A549 (cell line): ENCODE results near the gene CEMIP2. TPM values are rescaled to one million over a fixed set of nuclear protein-coding genes. Genes with fewer than 3 reads are reported as not detected.

Source experiments
- ATAC-seq, 2 experiments: fragments of 200-7000 bp in 1 of 2; fragments of >200 bp in 1 of 2; cut with Nextera tagmentation in 1 of 2; cut with Tn5 transposase in 1 of 2; 3 replicates each; pipeline versions ENCODE4 v1.8.0 to v1.9.1; 2018 to 2020; ENCODE audit warnings: mild to moderate bottlenecking in 1 of 2, moderate library complexity in 1 of 2
- CTCF ChIA-PET: fragments of 300-600 bp; sonication (Branson Sonifier 250); formaldehyde crosslinking; extraction: SDS; loops from one replicate; lab custom pipeline; 2021; ENCODE audit warnings: antibody characterized with exemption, inconsistent platforms; lab: Yijun Ruan, JAX
- POLR2A ChIA-PET: fragments of 350-600 bp; formaldehyde crosslinking; extraction: SDS; loops from one replicate; lab custom pipeline; 2021; ENCODE audit warnings: antibody characterized with exemption, inconsistent platforms; lab: Yijun Ruan, JAX
- DNase-seq, 2 experiments: peaks; one replicate each; pipeline versions ENCODE4 v3.0.0 to v3.0.0-alpha.2; 2011 to 2016; ENCODE audit warnings: low read depth in 1 of 2, low spot score in 1 of 2
- FAIRE-seq: peaks from 2 replicates; lab custom pipeline; 2011; peaks lifted over from hg19 to GRCh38; lab: Jason Lieb, UNC
- H3K27ac ChIP-seq, 2 experiments: fragments of >200 bp; sonication (Bioruptor Twin); formaldehyde crosslinking; 3 replicates each; pipeline ENCODE4 v1.5.1; 2016 to 2017
- H3K4me1 ChIP-seq: fragments of >200 bp; sonication (Bioruptor Twin); formaldehyde crosslinking; 3 replicates; pipeline ENCODE4 v1.6.1; 2016
- H3K4me2 ChIP-seq: fragments of >200 bp; sonication (Bioruptor Twin); formaldehyde crosslinking; 3 replicates; pipeline ENCODE4 v1.6.1; 2016
- H3K4me3 ChIP-seq: fragments of >200 bp; sonication (Bioruptor Twin); formaldehyde crosslinking; 3 replicates; pipeline ENCODE4 v1.5.1; 2016
- H3K9me3 ChIP-seq: fragments of >200 bp; sonication (Bioruptor Twin); formaldehyde crosslinking; 3 replicates; pipeline ENCODE4 v1.6.1; 2016
- EHF ChIP-seq: fragments of 250-450 bp; sonication (Bioruptor Pico); IDR thresholded peaks from 2 replicates; pipeline ENCODE4 v1.5.0; 2020; ENCODE audit warnings: mild to moderate bottlenecking
- ELK1 ChIP-seq: fragments of 150-350 bp; IDR thresholded peaks from 2 replicates; pipeline ENCODE4 v1.6.1; 2014; ENCODE audit warnings: low read depth, mild to moderate bottlenecking, low read length
- EP300 ChIP-seq, 2 experiments: fragments of >200 bp; sonication (Bioruptor Twin); formaldehyde crosslinking; IDR thresholded peaks; 2 replicates in 1 of 2; 3 replicates in 1 of 2; pipeline ENCODE4 v1.6.1; 2016 to 2017
- FOSL2 ChIP-seq, 2 experiments: fragments of 450-650 bp in 1 of 2; fragments of >200 bp in 1 of 2; sonication (Bioruptor Twin) in 1 of 2; formaldehyde crosslinking; IDR thresholded peaks; 2 replicates each; pipeline versions ENCODE4 v1.5.0 to v1.6.1; 2016 to 2020; ENCODE audit warnings: mild to moderate bottlenecking in 1 of 2, moderate library complexity in 1 of 2
- HDAC2 ChIP-seq: fragments of 200-600 bp; sonication (generic); IDR thresholded peaks from 2 replicates; pipeline ENCODE4 v1.6.1; 2016
- HOXA7 ChIP-seq: fragments of 250-450 bp; sonication (Bioruptor Pico); IDR thresholded peaks from 2 replicates; pipeline ENCODE4 v1.5.0; 2020; ENCODE audit warnings: mild to moderate bottlenecking, moderate library complexity
- HOXB5 ChIP-seq: fragments of 250-450 bp; sonication (Bioruptor Pico); IDR thresholded peaks from 2 replicates; pipeline ENCODE4 v1.5.0; 2020; ENCODE audit warnings: mild to moderate bottlenecking, moderate library complexity
- JUN ChIP-seq, 2 experiments: fragments of >200 bp; sonication (Bioruptor Twin); formaldehyde crosslinking; IDR thresholded peaks; 2 replicates in 1 of 2; 3 replicates in 1 of 2; pipeline ENCODE4 v1.6.1; 2016 to 2017
- JUNB ChIP-seq: fragments of >200 bp; sonication (Bioruptor Twin); formaldehyde crosslinking; IDR thresholded peaks from 2 replicates; pipeline ENCODE4 v1.6.1; 2016
- MAFK ChIP-seq: fragments of 450-650 bp; IDR thresholded peaks from 2 replicates; pipeline ENCODE4 v1.6.1; 2014; ENCODE audit not compliant: partially characterized antibody
- MAZ ChIP-seq: fragments of 150-350 bp; IDR thresholded peaks from 2 replicates; pipeline ENCODE4 v1.6.1; 2014; ENCODE audit warnings: antibody characterized with exemption, low read depth, low read length, borderline replicate concordance
- NPAS2 ChIP-seq: fragments of 250-450 bp; sonication (Bioruptor Pico); IDR thresholded peaks from 2 replicates; pipeline ENCODE4 v1.8.0; 2022; ENCODE audit warnings: mild to moderate bottlenecking, moderate library complexity, borderline replicate concordance
- PBX3 ChIP-seq: IDR thresholded peaks from 2 replicates; pipeline ENCODE4 v1.6.1; 2012
- POLR2A ChIP-seq: IDR thresholded peaks from 2 replicates; pipeline ENCODE4 v1.6.1; 2012; ENCODE audit warnings: mild to moderate bottlenecking, low read length
- RAD21 ChIP-seq, 2 experiments: fragments of >200 bp in 1 of 2; sonication (Bioruptor Twin) in 1 of 2; formaldehyde crosslinking in 1 of 2; IDR thresholded peaks in 1 of 2; conservative IDR thresholded peaks in 1 of 2; 2 replicates in 1 of 2; 3 replicates in 1 of 2; pipeline ENCODE4 v1.6.1; 2012 to 2018; ENCODE audit warnings: inconsistent platforms in 1 of 2
- RARB ChIP-seq: fragments of 250-450 bp; sonication (Bioruptor Pico); IDR thresholded peaks from 2 replicates; pipeline ENCODE4 v1.8.0; 2021; ENCODE audit warnings: mild to moderate bottlenecking, moderate library complexity
- RCOR1 ChIP-seq: fragments of 150-350 bp; IDR thresholded peaks from 2 replicates; pipeline ENCODE4 v1.6.1; 2014; ENCODE audit warnings: antibody characterized with exemption, low read length, low read depth
- SMC3 ChIP-seq: fragments of >200 bp; sonication (Bioruptor Twin); formaldehyde crosslinking; IDR thresholded peaks from 3 replicates; pipeline ENCODE4 v1.6.1; 2018; ENCODE audit warnings: inconsistent platforms
- WGBS: methylation state at CpG from one replicate; pipeline ENCODE4 v1.1.6; 2017; ENCODE audit errors: missing lambda C conversion rate; 5-methylcytosine and 5-hydroxymethylcytosine counted together
- polyA plus RNA-seq, 4 experiments: library from polyadenylated mRNA; depleted of rRNA in 3 of 4; stranded (reverse); fragments of >200 nt; fragmentation: RNase III in 1 of 4; extraction: RNeasy Plus Mini Kit Qiagen cat#74134 plus additional on column Dnase treatment in 1 of 4; gene quantifications; 2 replicates in 3 of 4; 3 replicates in 1 of 4; pipeline ENCODE4 v1.2.3, GENCODE V29; 2011 to 2017

CEMIP2 gene
- polyA plus RNA-seq, 2 of the 4 experiments (the other 2 are of a cell fraction) = 146 to 161 TPM

GRCh38 chr9:71740199-71740598 is 28.1 kb downstream of the CEMIP2 start:
- FAIRE-seq = peak; percentile 36
- Histone ChIP-seq H3K4me3 (peak overlapping the region; percentile 13; the same call in 1 of the 3 replicates), H3K27ac (peak overlapping the region; percentile 87 to 94), H3K9me3 (no peaks in the 10 kb centered on the region), H3K4me1 (peaks cover 97% of the 10 kb centered on the region), H3K4me2 (peak overlapping the region; percentile 72)
- peak; percentile 38 to 59; a peak in 3 of 6 replicates for ATAC-seq
- TF ChIP-seq RARB (CRISPR knock-in tag) = no peak
- TF ChIP-seq SMC3 = 0 out of 3 replicates have a peak, but pooled peaks have one; percentile 6
- ChIA-PET CTCF (no interaction called here), POLR2A (interaction anchor here (1.3 kb wide), 1 partner anchor 29 kb away, joined by 4 read pairs; no protein-coding TSS in a partner anchor)
- peak; percentile 42 to 49 for DNase-seq
- 5% methylated on average over 2 of the region's 2 CpGs for WGBS

GRCh38 chr9:71737455-71737854 is 30.9 kb downstream of the CEMIP2 start:
- Histone ChIP-seq H3K4me1 (peaks cover 97% of the 10 kb centered on the region), H3K4me3 (no peak overlapping the region), H3K27ac (peak overlapping the region; percentile 68 to 87), H3K9me3 (no peaks in the 10 kb centered on the region), H3K4me2 (peak overlapping the region; percentile 59)
- ChIA-PET CTCF (interaction anchor here (1.0 to 1.5 kb wide), 4 partner anchors 9 to 29 kb away, joined by 3 to 10 read pairs (median 6); no protein-coding TSS in a partner anchor), POLR2A (interaction anchor here (1.8 kb wide), 1 partner anchor 31 kb away, joined by 8 read pairs; the partner anchor contains the start of gene CEMIP2)
- 5% methylated on average over 2 of the region's 2 CpGs for WGBS
- DNase-seq (peak in 1 of 2 experiments; percentile 35), FAIRE-seq (peak; percentile 7), ATAC-seq (peak in 1 of 2 experiments; percentile 53; a peak in 2 of 6 replicates)
- TF ChIP-seq HOXB5 = no peak
- TF ChIP-seq JUNB = 0 out of 2 replicates have a peak, but pooled peaks have one; percentile 5
- no peak for TF ChIP-seq FOSL2 (IDR thresholded peaks at IDR 0.05)
- peak; percentile 70 for TF ChIP-seq FOSL2 (CRISPR knock-in tag; IDR thresholded peaks at IDR 0.05)
- no peak for TF ChIP-seq JUN (IDR thresholded peaks at IDR 0.05)

GRCh38 chr9:71736236-71736635 is 32.1 kb downstream of the CEMIP2 start:
- no peak for FAIRE-seq
- Histone ChIP-seq H3K4me1 (peaks cover 100% of the 10 kb centered on the region), H3K9me3 (no peaks in the 10 kb centered on the region), H3K4me2 (peak overlapping the region; percentile 6; the same call in 1 of the 3 replicates), H3K4me3 (no peak overlapping the region), H3K27ac (peak overlapping the region; percentile 9 to 68; a peak in 3 of 6 replicates)
- ATAC-seq = no peak
- POLR2A ChIA-PET = no interaction called here
- DNase-seq = no peak
- TF ChIP-seq HDAC2 = no peak
- TF ChIP-seq PBX3 = no peak
- no peak for TF ChIP-seq POLR2A
- no peak for TF ChIP-seq RAD21 (conservative IDR thresholded peaks at IDR 0.05 in 1 of 2, IDR thresholded peaks at IDR 0.05 in 1 of 2)
- no peak for TF ChIP-seq NPAS2 (CRISPR knock-in tag)
- no peak for TF ChIP-seq RCOR1
- TF ChIP-seq SMC3 = no peak
- TF ChIP-seq FOSL2 (IDR thresholded peaks at IDR 0.05) = no peak
- TF ChIP-seq FOSL2 (CRISPR knock-in tag; IDR thresholded peaks at IDR 0.05) = no peak
- CTCF ChIA-PET = interaction anchor here (0.5 to 1.0 kb wide), 3 partner anchors 13 to 25 kb away, joined by 3 read pairs; no protein-coding TSS in a partner anchor
- WGBS = 85% methylated on average over 4 of the region's 4 CpGs

- H3K9me3 ChIP-seq = no peaks in the 10 kb centered on the region
- ChIA-PET CTCF (interaction anchor here (2.0 to 2.8 kb wide), 2 partner anchors 18 to 33 kb away, joined by 9 to 13 read pairs; partner anchors contain the start of gene CEMIP2), POLR2A (no interaction called here)
- WGBS = 72% methylated on average over 4 of the region's 4 CpGs
- H3K27ac ChIP-seq = peak overlapping the region; percentile 27 to 68; a peak in 4 of 6 replicates
- ATAC-seq (no peak), DNase-seq (no peak)
- H3K4me2 ChIP-seq = 0 out of 3 replicates have a peak overlapping the region, but pooled peaks have one; percentile 3
- TF ChIP-seq MAFK (peak; percentile 82), EHF (CRISPR knock-in tag) (no peak), HOXA7 (CRISPR knock-in tag) (no peak), EP300 (IDR thresholded peaks at IDR 0.05) (no peak), ELK1 (no peak), MAZ (no peak)
- TF ChIP-seq, all 56 proteins: peak for 1
- peaks cover 100% of the 10 kb centered on the region for H3K4me1 ChIP-seq
- no peak for FAIRE-seq
- H3K4me3 ChIP-seq = no peak overlapping the region
Observed at GRCh38 chr9:71734950-71735349, 33.4 kb downstream of the CEMIP2 start.
